ENCODE results near the gene DNASE1L3. TPM values are rescaled to one million over a fixed set of nuclear protein-coding genes. Genes with fewer than 3 reads are reported as not detected.

Gene DNASE1L3
- total and polyA plus RNA-seq, 2 of the 13 experiments (the other 11 are each of a cell fraction or from before 2014, with no cell fraction given) = 0.86 to 1.7 TPM

- TF ChIP-seq NFAT5 (CRISPR knock-in tag; IDR thresholded peaks at IDR 0.05) (no peak), ZNF260 (CRISPR knock-in tag; IDR thresholded peaks at IDR 0.05; ENCODE audit: borderline replicate concordance, low read depth) (no peak), RFXAP (CRISPR knock-in tag; IDR thresholded peaks at IDR 0.05; ENCODE audit: borderline replicate concordance) (no peak), PRDM4 (CRISPR knock-in tag; IDR thresholded peaks at IDR 0.05; ENCODE audit: borderline replicate concordance) (no peak), KLF16 (CRISPR knock-in tag; IDR thresholded peaks at IDR 0.05) (0 out of 4 replicates have a peak, but pooled peaks of 1 of the 2 experiments have one; percentile 9), ZBTB39 (CRISPR knock-in tag; IDR thresholded peaks at IDR 0.05) (no peak; the same call in 1 of the 2 replicates), SKI (IDR thresholded peaks at IDR 0.05; ENCODE audit: partially characterized antibody) (peak; percentile 39), ZNF546 (CRISPR knock-in tag; conservative IDR thresholded peaks at IDR 0.05) (0 out of 2 replicates have a peak, but pooled peaks have one; percentile 33), U2AF1 (optimal IDR thresholded peaks at IDR 0.05; ENCODE audit: low read depth, low read length) (no peak), ZNF766 (CRISPR knock-in tag; IDR thresholded peaks at IDR 0.05; ENCODE audit: borderline replicate concordance) (no peak), ZNF20 (CRISPR knock-in tag; IDR thresholded peaks at IDR 0.05) (no peak), ATF7 (IDR thresholded peaks at IDR 0.05) (no peak), ATF7 (CRISPR knock-in tag; IDR thresholded peaks at IDR 0.05) (no peak), JDP2 (CRISPR knock-in tag; IDR thresholded peaks at IDR 0.05; ENCODE audit: borderline replicate concordance) (no peak), ZC3H4 (CRISPR knock-in tag; IDR thresholded peaks at IDR 0.05; ENCODE audit: borderline replicate concordance) (no peak), TSC22D2 (CRISPR knock-in tag; IDR thresholded peaks at IDR 0.05; ENCODE audit: borderline replicate concordance) (no peak), HHEX (CRISPR knock-in tag; IDR thresholded peaks at IDR 0.05) (no peak), BATF2 (CRISPR knock-in tag; IDR thresholded peaks at IDR 0.05) (no peak)
Measured at GRCh38 chr3:58237238-58237940, 26.6 kb upstream of the DNASE1L3 start, which contains the start of gene ABHD6 (continued).
